Spinal cord (tissue), 10 donors: ENCODE results near the gene HIPK2. TPM values are rescaled to one million over a fixed set of nuclear protein-coding genes. Genes with fewer than 3 reads are reported as not detected.

Experiments
- DNase-seq, 6 donors: peaks; one replicate each; pipeline versions ENCODE4 v3.0.0 to v3.0.0-alpha.2; 2013 to 2015; ENCODE audit warnings: low spot score in 6 of 6, low read depth in 4 of 6
- H3K27ac ChIP-seq: one replicate; pipeline ENCODE4 v1.5.1; 2013; ENCODE audit warnings: low read depth, low read length, control low read depth
- H3K27me3 ChIP-seq: one replicate; pipeline ENCODE4 v1.6.1; 2013; ENCODE audit warnings: low read length; ENCODE audit not compliant: control insufficient read depth, insufficient read depth
- H3K36me3 ChIP-seq: one replicate; pipeline ENCODE4 v1.6.1; 2013; ENCODE audit warnings: low read length; ENCODE audit not compliant: control insufficient read depth, insufficient read depth
- H3K4me1 ChIP-seq: one replicate; pipeline ENCODE4 v1.6.1; 2013; ENCODE audit warnings: low read length; ENCODE audit not compliant: control insufficient read depth, insufficient read depth
- H3K4me3 ChIP-seq: one replicate; pipeline ENCODE4 v1.5.1; 2013; ENCODE audit warnings: low read depth, low read length, control low read depth
- H3K9me3 ChIP-seq: one replicate; pipeline ENCODE4 v1.6.1; 2013; ENCODE audit warnings: low read length; ENCODE audit not compliant: control insufficient read depth, insufficient read depth
- WGBS: methylation state at CpG from one replicate; pipeline ENCODE4 v1.1.5; 2013; ENCODE audit warnings: missing lambda C conversion rate; ENCODE audit not compliant: insufficient coverage; 5-methylcytosine and 5-hydroxymethylcytosine counted together
- long read RNA-seq, 4 donors: transcript quantifications; one replicate each; lab custom pipeline, GENCODE V29; 2026
- polyA plus RNA-seq, 2 donors: library from polyadenylated mRNA; unstranded; fragments of 120-200 nt; gene quantifications; one replicate each; pipeline ENCODE4 v1.2.1, GENCODE V29; 2013; ENCODE audit not compliant: insufficient read length in 2 of 2
- total RNA-seq, 2 donors: library from RNA; depleted of rRNA in 1 of 2; stranded (reverse); fragments of 120-200 nt in 1 of 2; fragments of >200 nt in 1 of 2; gene quantifications; one replicate each; pipeline versions ENCODE4 v1.2.3 to v1.2.4, GENCODE V29; 2013 to 2014
- donor health status: healthy.

The HIPK2 gene
- total RNA-seq: 10 to 100 TPM; 52.6 to 54.1 TPM
- polyA plus RNA-seq: 100 to 1,000 TPM in 1 of 2 donors, 10 to 100 TPM in 1; 83.2 to 142 TPM
- long read RNA-seq, donor 1, transcript HIPK2-203 (15 exons, 3,969 nt): major isoform, 5 of 23 reads
- long read RNA-seq, donor 1, partial matches to known transcripts: 18 of 23 reads
- long read RNA-seq, donor 1, other reads (novel, unspliced or antisense): 0 of 23 reads
- long read RNA-seq, donor 2, partial matches to known transcripts: 22 of 22 reads
- long read RNA-seq, donor 2, other reads (novel, unspliced or antisense): 0 of 22 reads
- long read RNA-seq, donor 3, partial matches to known transcripts: 55 of 55 reads
- long read RNA-seq, donor 3, other reads (novel, unspliced or antisense): 0 of 55 reads
- long read RNA-seq, donor 4, partial matches to known transcripts: 5 of 5 reads
- long read RNA-seq, donor 4, other reads (novel, unspliced or antisense): 0 of 5 reads

GRCh38 chr7:139777948-139778841 lies at the start of gene HIPK2:
Gene HIPK2, minus strand, starts transcription at chr7:139777998. Its CDS starts 375 bp downstream, at chr7:139777623.
- peak within 1 kb of the TSS; percentile 94 for H3K27ac ChIP-seq
- WGBS: under 1% methylated on average over 89 of the region's 96 CpGs
- H3K27me3 ChIP-seq: no peaks in the 10 kb centered on the region
- H3K4me3 ChIP-seq: peak within 1 kb of the TSS; percentile 85
- peak in 4 of 6 donors; percentile 71 to 93 (median 84) for DNase-seq
- H3K9me3 ChIP-seq: no peaks in the 10 kb centered on the region
- H3K4me1 ChIP-seq: peaks cover 16% of the 10 kb centered on the region
- H3K36me3 ChIP-seq: no peaks in the 10 kb centered on the region

- H3K36me3 ChIP-seq: no peaks in the 10 kb centered on the region
- DNase-seq: no peak
- no peaks in the 10 kb centered on the region for H3K27me3 ChIP-seq
- H3K9me3 ChIP-seq: no peaks in the 10 kb centered on the region
- no peaks in the 10 kb centered on the region for H3K4me1 ChIP-seq
- no peak overlapping the region for H3K27ac ChIP-seq
- no peak overlapping the region for H3K4me3 ChIP-seq
Measured at GRCh38 chr7:139827042-139827441, 49.2 kb upstream of the HIPK2 start.

- Histone ChIP-seq H3K27ac (no peak overlapping the region), H3K4me1 (no peaks in the 10 kb centered on the region), H3K4me3 (no peak overlapping the region), H3K9me3 (no peaks in the 10 kb centered on the region), H3K36me3 (no peaks in the 10 kb centered on the region), H3K27me3 (no peaks in the 10 kb centered on the region)
- DNase-seq: no peak
- whole genome bisulfite sequencing: 79% methylated on average over 2 of the region's 9 CpGs
Measured at GRCh38 chr7:139825666-139826290, 48.0 kb upstream of the HIPK2 start.

- no peaks in the 10 kb centered on the region for H3K4me1 ChIP-seq
- 80% methylated on average over 6 of the region's 8 CpGs for WGBS
- no peak for DNase-seq
- no peak overlapping the region for H3K27ac ChIP-seq
- H3K9me3 ChIP-seq: no peaks in the 10 kb centered on the region
- no peaks in the 10 kb centered on the region for H3K27me3 ChIP-seq
- H3K4me3 ChIP-seq: no peak overlapping the region
- no peaks in the 10 kb centered on the region for H3K36me3 ChIP-seq
Measured at GRCh38 chr7:139823959-139824521, 46.2 kb upstream of the HIPK2 start.

- WGBS: 93% methylated on average over 6 of the region's 9 CpGs
Measured at GRCh38 chr7:139822855-139823254, 45.1 kb upstream of the HIPK2 start.

GRCh38 chr7:139821349-139822105 lies 43.7 kb upstream of the HIPK2 start:
- Histone ChIP-seq H3K27ac (no peak overlapping the region), H3K36me3 (no peaks in the 10 kb centered on the region), H3K4me1 (no peaks in the 10 kb centered on the region), H3K4me3 (no peak overlapping the region), H3K27me3 (no peaks in the 10 kb centered on the region), H3K9me3 (no peaks in the 10 kb centered on the region)
- DNase-seq: peak in 1 of 6 donors; percentile 48
- 80% methylated on average over 12 of the region's 14 CpGs for WGBS

More at GRCh38 chr7:139822855-139823254, 45.1 kb upstream of the HIPK2 start:
- Histone ChIP-seq H3K27me3 (no peaks in the 10 kb centered on the region), H3K36me3 (no peaks in the 10 kb centered on the region), H3K4me3 (no peak overlapping the region), H3K9me3 (no peaks in the 10 kb centered on the region), H3K27ac (no peak overlapping the region), H3K4me1 (no peaks in the 10 kb centered on the region)
- no peak for DNase-seq

GRCh38 chr7:139820089-139820488 lies 42.3 kb upstream of the HIPK2 start:
- Histone ChIP-seq H3K4me1 (no peaks in the 10 kb centered on the region), H3K4me3 (no peak overlapping the region), H3K9me3 (no peaks in the 10 kb centered on the region), H3K36me3 (no peaks in the 10 kb centered on the region), H3K27ac (no peak overlapping the region), H3K27me3 (no peaks in the 10 kb centered on the region)
- no peak for DNase-seq
- 100% methylated on average over 3 of the region's 4 CpGs for WGBS

GRCh38 chr7:139817249-139817648 lies 39.5 kb upstream of the HIPK2 start:
- H3K4me3 ChIP-seq: no peak overlapping the region
- H3K36me3 ChIP-seq: no peaks in the 10 kb centered on the region
- H3K27ac ChIP-seq: no peak overlapping the region
- H3K9me3 ChIP-seq: no peaks in the 10 kb centered on the region
- no peaks in the 10 kb centered on the region for H3K27me3 ChIP-seq
- no peaks in the 10 kb centered on the region for H3K4me1 ChIP-seq
- no peak for DNase-seq
- 98% methylated on average over 9 of the region's 10 CpGs for WGBS
